GM19238 (cell line): ENCODE measurements around the gene DIMT1.
A peak's percentile ranks its signal among the peaks of the same experiment; 100 is the strongest.

Source experiments
- DNase-seq: peaks from one replicate; pipeline ENCODE4 v3.0.0; 2011; ENCODE audit warnings: low spot score; ENCODE audit not compliant: insufficient read length

DIMT1 gene

DNA sequence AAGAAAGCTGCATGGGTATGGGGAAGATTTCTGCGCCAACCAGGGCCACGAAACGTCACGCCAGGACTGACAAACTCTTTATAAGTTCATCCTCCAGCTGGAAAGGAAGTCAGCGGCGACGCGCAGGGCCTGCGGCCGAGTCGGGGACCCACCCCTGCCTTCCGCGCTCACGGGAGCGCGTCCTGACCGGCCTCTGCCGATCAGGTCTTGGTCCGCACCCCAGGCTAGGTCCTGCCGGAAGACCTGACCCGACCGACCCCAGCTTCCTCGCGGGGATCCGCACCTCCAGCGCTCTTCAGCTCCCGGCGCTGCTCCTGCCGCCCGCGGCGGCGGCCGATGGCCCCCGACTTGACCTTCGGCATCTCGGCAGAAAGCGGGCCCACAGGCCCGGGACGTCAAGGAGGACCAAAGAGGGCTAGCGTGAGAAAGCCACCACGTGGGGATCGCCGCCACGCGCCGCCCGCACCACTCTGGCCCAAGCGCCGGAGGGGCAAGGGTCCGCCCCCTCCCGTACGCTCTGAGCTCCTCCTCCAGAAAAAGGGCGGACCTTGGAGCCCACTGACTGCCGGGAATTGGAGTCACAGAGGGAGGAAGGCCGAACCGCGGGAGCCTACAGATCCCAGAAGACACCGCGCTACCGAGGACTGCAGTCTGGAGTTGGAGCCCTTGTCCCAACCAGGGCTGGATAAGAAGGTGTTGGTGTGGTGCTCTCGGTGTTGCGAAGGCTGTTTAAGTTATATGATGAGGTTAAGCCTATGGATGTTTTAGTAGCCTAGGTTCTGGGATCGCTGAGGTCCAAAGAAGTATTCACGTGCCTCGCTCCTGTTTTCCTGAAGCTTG, at the start of gene DIMT1:
TSS of gene DIMT1 (minus strand) at position 495 of the 840 bp plus-strand sequence. CDS start at position 362, 133 bp downstream.
- DNase-seq, result peak; percentile 86

DNA sequence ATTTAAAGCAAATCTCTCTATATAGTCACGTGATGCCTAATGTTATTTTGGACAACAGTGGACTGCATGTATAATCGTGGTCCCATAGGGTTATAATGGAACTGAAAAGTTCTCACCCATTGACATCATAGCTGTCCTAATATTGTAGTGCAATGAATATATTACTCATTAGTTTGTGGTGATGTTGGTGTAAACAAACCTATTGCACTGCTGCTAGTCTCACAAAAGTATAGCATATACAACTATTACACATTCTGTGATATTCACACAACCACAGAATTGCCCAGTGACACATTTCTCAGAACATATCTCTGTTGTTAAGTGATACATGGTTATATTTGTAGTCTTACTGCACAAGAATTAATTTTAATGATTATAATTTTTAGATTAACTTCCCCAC, 46.6 kb upstream of the DIMT1 start:
- no peak for DNase-seq

DNA sequence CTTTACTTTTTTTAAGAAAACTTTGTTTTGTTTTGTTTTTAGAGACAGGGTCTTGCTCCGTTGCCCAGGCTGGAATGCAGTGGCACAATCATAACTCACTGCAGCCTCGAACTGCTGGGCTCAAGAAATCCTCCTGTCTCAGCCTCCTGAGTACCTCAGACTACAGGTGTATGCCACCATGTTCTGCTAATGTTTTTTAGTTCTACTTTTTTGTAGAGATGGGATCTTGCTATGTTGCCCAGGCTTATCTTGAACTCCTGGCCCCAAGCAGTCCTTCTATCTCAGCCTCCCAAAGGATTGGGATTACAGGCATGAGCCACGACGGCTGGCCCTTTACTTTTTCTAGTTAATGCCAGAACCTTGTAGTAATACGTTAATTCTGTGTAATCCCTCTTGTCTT, 44.8 kb upstream of the DIMT1 start:
- DNase-seq, result no peak

DNA sequence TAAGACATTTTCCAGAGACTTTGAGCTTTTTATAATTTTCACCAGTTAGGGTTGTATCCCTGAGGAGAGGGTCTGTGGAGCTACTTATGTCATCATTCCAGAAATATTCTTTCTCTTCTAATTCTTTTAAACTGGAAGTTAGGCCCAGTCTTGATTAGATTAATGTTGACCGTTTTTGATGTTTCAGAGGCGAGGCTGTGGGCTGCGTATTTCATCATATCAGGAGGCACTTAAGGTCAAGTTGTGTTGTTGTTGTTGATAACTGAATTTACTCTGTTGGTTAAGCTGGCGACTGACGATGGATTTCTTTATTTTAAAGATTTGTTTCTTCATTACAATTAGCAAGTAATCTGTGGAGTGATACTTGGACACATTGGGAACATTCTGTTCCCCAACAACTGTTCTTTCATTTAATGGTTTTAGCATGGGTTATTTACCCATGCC, 28.9 kb upstream of the DIMT1 start:
- no peak for DNase-seq

DNA sequence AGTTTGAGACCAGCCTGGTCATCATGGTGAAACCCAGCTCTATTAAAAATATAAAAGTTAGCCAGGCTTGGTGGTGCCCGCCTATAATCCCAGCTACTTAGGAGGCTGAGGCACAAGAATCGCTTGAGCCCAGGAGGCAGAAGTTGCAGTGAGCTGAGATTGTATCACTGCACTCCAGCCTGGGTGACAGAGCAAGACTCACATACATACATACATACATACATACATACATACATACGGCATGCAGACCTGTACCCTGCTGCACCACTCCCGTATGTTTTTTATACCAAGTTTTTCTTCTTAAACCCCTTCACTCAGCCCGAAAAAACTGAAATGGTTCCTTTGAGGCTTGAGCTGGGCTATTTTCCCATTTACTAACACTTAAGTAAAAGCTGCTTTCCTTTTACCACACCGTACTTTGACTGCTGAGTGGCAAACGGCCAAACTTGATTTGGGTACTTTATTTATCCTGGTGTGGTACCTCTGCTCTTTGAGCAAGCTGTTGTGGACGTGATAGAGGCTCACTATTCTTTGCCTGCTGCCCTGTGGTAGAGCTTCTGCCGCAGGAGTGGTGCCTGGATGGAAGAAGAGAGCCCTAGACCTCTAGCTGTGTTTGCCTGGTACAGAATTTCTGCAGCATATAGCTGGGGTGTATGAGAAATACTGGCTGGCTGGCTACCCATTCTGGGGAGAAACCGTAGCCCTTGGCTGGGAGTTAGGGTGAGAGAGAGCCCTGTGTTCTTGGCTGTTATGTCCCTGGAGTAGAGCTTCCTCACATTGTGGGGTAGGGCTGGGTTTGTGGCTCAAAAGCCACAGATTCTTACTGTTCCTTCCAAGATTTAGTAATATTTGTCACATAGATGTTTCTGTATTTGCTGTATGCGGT, 28.3 kb upstream of the DIMT1 start:
- no peak for DNase-seq

DNA sequence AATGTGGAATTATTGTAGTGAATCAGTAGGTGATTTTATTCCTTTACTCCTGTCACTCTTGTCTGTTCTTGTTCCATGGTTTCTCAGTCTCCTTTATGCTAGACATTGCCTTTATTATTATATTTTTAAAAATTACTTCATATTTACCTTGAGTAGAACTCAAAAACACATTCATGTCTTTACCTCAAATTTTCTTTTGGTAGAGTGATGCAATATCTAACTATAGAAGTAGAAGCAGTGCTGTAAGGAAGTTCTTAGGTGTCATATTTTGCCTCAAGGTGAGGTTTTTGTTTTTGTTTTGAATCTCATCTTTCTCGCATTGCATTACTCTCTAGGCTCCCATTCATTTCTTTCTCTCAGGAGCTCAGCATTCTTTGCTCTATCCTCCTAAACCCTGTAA, 21.1 kb upstream of the DIMT1 start:
- DNase-seq, result no peak

DNA sequence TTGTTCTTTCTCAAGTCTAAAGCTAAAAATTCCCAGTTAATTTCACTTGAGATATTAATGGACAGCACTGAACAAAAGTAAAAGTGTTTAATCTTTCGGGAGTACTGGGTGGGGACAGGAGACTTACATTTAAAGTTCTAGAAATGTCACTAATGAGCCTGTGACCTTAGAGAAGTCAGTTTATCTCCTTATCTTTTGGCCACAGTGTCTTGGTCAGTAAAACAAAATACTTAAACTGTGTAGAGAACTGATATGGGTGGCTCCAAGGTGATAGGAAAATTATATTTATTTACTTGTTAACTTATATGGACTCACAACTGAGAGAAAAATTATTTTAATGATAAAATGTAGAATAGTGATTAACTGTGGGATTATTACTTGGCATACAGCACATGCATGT, 17.7 kb upstream of the DIMT1 start:
- no peak for DNase-seq

DNA sequence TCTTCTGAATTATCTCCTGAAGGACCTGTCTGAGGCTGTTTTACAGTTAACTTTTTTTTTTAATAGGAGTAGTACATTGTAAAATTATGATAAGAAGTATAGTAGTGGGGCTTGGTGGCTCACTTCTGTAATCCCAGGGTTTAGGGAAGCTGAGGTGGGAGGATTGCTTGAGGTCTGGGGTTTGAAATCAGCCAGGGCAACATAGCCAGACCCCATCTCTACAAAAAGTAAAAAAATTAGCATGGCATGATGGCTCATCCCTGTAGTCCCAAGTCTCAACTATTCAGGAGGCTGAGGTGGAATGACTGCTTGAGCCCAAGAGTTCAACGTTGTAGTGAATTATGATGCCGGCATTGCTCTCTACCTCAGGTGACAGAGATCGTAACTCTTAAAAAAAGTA, 15.9 kb upstream of the DIMT1 start:
- DNase-seq, result no peak

DNA sequence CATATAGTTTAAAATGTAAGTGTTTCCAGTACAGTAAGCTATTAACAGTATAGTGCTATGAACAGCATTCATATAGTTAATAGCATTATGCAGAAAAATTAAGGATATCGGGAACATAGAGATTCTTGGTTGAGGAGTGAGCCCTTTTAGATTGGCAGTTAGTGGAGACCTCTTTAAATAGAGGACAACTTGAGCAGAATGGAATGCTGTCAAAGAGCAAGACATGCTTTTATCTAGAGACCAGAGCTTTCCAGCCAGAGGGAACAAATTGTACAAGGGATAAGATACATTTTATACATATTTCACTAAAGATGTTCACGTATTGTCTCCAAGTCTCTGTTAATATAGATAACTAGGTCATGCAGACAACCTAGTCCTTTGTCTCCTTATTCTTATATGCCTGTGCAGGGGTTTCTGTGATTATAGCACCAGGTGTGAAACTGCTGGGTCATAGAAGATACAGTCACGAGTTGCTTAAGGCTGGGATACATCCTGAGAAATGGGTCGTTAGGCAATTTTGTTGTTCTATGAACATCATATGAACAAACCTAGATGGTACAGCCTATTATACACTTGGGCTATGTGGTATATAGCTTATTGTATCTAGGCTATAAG, 14.9 kb upstream of the DIMT1 start:
- no peak for DNase-seq

DNA sequence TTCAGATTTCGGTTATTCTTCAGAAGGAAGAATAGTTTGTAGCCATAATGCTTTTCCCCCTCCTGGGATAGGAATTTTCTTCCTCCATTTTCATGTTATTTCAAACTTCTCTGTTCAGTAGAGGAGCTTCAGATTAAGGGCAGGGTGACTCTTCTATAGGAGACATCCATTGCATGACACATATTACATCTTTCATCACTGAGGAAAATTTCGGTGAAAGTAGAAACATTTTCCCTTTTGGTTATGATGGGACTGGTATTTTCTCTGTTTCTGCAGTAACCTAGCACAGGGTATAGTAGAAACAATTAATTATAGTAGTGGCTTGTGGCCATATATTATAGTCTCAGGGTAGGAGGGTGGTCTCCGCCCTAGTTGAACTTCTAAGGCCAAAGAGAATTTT, 10.0 kb upstream of the DIMT1 start:
- DNase-seq, result no peak

DNA sequence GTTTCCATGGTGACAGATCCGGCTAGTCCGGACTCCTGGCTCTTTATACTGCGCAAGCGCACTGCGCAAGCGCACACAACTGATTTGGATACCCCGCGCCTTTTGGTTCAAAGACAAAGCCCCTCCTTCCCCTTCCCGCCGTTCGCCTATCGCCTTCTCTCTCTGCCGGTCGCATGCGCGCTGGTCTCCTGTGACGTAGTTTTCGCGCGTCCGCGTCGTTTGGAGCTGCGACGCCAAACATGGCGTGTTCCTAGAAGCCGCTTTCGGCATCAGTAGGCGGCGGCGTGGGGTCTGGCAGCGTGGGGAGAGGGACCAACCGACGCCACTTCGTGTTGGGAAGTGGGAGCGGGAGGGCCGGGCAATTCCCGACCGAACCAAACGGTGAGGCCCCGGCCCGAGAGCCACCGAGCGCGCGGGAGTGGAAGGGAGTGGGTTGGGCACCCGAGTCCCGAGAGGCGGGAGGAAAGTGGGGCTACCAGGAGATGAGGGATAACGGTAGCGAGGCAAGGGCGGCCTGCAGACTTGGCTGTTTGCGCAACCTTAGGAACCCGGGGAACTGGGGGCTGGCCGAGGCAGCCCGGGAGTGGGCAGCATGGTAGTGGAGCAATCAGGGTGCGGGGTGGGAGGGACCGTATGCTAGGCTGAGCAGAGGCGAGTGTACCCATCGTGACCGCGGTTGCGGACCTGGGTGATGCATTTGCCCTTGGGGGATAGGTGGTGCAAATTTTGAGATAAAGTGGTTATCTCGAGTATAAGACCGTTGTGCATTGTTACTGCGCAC, 9.0 kb upstream of the DIMT1 start, which contains the start of gene IPO11:
TSS of gene IPO11 (plus strand) at position 215 of the 781 bp plus-strand sequence. CDS start 24,517 bp downstream, outside the sequence.
- DNase-seq, result peak; percentile 88

DNA sequence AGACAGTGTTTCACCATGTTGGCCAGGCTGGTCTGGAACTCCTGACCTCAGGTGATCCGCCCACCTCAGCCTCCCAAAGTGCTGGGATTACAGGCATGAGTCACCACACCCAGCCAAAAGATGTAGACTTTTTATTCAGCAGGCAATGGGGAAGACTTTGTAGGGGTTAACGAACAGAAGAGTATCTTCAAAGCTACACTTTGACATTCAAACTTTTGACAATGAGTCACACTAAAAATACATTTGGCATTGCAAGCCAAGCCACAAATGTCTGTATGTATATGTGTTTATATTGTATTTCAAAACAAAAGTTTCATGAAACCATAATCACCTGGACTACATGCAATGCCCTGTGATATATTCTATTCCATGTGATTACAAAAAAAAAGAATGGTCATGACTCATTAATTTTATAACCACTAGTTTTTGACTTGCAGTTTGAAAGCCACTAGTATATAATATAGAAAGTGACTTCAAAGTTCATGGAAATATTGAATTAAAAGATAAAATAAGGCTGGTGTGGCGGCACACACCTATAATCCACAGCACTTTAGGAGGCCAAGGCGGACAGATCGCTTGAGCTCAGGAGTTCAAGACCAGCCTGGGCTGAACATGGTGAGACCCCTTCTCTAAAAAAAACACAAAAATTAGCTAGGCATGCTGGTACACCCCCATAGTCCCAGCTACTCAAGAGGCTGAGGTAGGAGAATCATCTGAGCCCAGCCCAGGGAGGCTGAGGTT, 8.3 kb downstream of the DIMT1 start:
- DNase-seq, result no peak

DNA sequence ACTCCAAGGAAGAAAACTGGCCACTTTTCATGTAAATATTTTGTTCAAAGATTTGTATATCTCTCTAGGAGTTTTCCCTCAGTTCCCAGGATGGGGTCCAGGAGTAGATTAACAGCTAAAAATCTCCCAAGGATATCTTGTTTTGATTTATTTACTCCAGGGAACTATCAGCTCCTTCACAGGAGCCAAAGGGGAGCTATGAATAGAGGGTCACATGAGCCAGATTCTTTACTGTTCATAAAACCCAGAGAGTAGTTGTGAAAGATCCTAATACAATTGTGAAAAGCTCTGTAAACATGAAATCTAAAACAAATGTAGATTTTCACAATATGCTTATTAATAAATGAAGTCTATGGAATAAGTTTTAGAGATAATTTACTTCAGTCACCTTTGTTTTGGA, 16.9 kb downstream of the DIMT1 start:
- no peak for DNase-seq

DNA sequence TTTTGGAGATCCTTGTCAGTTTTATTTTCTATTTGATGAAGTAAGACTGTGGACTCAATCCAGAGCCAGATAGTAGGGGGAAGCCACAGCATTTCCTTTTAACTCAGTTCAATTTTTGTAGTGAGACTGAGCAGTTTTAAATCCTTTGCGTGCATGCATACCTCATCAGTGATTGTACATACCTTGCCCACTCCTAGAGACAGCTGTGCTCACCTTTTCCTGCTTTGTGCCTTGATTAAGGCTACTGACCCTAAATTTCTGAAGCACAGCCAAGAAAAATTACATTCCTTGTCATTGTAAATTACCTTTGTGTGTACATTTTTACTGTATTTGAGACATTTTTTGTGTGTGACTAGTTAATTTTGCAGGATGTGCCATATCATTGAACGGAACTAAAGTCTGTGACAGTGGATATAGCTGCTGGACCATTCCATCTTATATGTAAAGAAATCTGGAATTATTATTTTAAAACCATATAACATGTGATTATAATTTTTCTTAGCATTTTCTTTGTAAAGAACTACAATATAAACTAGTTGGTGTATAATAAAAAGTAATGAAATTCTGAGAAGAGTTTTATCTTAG, 17.8 kb downstream of the DIMT1 start:
- no peak for DNase-seq

DNA sequence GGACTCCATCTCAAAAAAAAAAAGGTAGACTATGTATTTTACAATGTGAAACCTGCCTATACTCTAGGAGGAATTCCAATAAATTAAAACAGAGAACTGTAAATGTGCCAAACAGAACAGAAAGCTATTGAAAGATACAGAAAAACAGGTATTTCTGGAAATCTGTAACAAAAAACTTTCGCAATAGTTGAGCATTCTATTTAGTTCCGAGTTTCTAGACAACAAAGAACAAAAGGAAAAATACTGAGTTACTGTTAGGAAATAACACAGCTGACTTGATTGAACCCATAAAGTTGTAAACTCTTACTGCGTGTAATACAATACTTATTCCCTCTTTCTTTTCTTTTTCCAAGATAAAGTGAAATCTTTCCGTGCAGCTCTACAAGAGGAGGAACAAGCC, 18.6 kb downstream of the DIMT1 start:
- no peak for DNase-seq

DNA sequence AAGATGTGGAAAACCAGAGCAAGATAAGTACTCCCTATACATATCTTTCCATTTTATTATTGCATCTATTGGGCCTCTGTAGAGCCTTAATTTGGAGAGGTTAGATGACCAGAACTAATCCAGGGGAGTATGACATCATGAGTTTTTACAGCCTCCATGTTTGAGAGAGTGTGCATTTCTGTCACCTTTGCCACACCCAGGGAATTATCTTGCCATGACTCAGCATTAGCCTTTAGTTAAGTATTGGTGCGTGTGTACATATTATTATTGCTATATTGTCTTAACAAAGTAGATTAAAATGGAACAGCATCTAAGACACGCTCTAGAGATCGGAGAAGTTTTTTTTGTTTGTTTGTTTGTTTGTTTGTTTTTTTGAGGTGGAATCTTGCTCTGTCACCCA, 27.6 kb downstream of the DIMT1 start:
- no peak for DNase-seq

DNA sequence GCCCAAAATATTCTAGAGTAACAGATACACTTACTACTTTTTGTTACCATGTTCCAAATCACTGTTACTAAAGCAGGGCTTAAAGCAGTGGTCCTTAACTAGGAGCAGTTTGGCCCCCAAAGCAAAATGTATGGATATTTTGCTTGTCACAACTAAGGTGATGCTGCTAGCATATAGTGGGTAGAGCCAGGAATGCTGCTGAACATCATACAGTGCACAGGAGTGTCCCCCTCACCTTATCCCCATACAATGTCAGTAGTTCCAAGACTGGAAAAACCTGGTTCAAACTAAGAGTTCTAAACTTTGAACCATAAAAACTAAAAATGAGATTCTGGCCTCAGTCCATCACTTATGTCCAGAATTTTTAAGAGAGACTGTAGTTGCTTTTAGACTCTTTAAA, 28.1 kb downstream of the DIMT1 start:
- DNase-seq, result no peak

DNA sequence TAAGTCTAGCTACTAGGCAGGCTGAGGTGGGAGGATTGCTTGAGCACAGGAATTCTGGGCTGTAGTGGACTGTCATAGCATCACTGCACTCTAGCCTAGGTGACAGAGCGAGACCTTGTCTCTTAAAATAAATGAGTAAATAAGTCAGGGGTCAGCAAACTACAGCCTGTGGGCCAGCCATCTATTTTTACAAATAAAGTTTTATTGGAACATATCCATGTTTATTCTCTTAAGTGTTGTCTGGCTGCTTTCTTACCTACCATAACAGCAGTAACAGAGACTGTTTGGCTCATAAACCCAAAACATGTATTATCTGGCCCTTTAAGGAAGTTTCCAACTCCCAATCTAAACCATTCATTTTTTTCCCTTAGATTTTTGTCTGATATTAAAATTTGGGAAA, 29.6 kb downstream of the DIMT1 start:
- no peak for DNase-seq

DNA sequence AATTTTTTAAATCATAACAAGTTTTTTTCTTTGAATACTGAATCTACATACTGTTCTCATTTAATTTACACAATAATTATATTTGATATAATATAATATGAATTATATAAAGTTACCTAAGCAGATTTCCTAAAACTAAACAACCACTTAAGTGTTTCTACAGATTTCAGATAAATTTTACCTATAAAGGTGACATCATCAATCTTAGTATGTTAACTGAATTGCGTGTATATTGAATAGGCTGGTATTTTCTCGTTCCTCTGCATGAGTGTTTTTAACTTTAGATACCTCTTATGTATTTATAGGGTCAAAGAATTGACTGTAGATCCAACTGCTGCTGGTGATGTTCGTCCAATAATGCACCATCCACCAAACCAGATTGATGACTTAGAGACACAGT, 30.3 kb downstream of the DIMT1 start:
- no peak for DNase-seq

DNA sequence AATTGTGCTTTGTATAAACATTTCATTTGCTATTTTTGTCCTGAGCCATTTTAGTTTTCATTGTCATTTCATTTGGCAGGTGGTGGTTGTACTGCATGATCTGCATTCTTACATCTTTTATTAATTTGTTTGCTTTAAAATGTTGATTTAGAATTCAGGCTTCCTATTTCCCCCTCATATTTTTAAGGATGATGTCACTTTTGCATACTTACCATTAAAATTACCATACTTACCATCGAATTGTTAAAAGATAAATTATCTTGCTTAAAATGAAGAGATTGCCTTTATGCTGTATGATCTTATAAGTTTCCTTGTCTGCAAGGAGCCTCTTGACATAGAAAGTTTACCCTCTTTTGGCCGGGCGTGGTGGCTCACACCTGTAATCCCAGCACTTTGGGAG, 31.1 kb downstream of the DIMT1 start:
- DNase-seq, result no peak
